Gastroesophageal sphincter (tissue), 3 donors: ENCODE data around the gene ARHGAP9.

Experiments used
- CTCF ChIP-seq, 4 experiments: fragments of 200-600 bp in 2 of 4; fragments of 450-650 bp in 2 of 4; sonication (generic) in 1 of 4; IDR thresholded peaks; one replicate each; pipeline ENCODE4 v1.5.1; 2017 to 2019; ENCODE audit warnings: antibody characterized with exemption in 4 of 4, mild to moderate bottlenecking in 2 of 4, moderate library complexity in 2 of 4
- POLR2AphosphoS5 ChIP-seq: sonication (generic); formaldehyde crosslinking; IDR thresholded peaks from one replicate; pipeline ENCODE4 v1.6.1; 2017; ENCODE audit warnings: antibody characterized with exemption

DNA sequence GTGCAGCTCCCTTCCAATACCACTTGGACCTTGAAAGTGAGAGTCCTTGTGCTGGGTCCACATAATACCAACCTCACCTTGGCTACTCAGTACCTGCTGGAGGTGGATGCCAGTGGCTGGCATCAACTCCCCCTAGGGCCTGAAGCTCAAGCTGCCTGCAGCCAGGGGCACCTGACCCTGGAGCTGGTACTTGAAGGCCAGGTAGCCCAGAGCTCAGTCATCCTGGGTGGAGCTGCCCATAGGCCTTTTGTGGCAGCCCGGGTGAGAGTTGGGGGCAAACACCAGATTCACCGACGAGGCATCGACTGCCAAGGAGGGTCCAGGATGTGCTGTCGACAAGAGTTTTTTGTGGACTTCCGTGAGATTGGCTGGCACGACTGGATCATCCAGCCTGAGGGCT lies 30.3 kb downstream of the ARHGAP9 start:
- no peak for TF ChIP-seq CTCF (IDR thresholded peaks at IDR 0.05)
- TF ChIP-seq POLR2AphosphoS5: no peak
